Measurements from ENCODE around the gene FCRL5.

The FCRL5 gene

GRCh38 chr1:157551694-157552693 is at the start of gene FCRL5:
TSS of gene FCRL5 (minus strand) at chr1:157552515. CDS start at chr1:157552362, 153 bp downstream.
- Mint-ChIP-seq H3K4me1 (ENCODE audit: low read depth) (peaks cover 3% of the 10 kb centered on the region), H3K27me3 (peaks cover 11% of the 10 kb centered on the region), H3K27ac (no peak within 1 kb of the TSS), H3K36me3 (ENCODE audit: low read depth) (no peaks in the 10 kb centered on the region), H3K4me3 (no peak within 1 kb of the TSS), H3K9me3 (no peaks in the 10 kb centered on the region)
- no peak for DNase-seq

GRCh38 chr1:157600236-157600635 is 47.9 kb upstream of the FCRL5 start:
- DNase-seq = no peak
- Mint-ChIP-seq H3K9me3 (no peaks in the 10 kb centered on the region), H3K36me3 (ENCODE audit: low read depth) (no peaks in the 10 kb centered on the region), H3K4me1 (ENCODE audit: low read depth) (peaks cover 9% of the 10 kb centered on the region), H3K4me3 (no peak overlapping the region), H3K27me3 (peaks cover 37% of the 10 kb centered on the region), H3K27ac (no peak overlapping the region)

- no peaks in the 10 kb centered on the region for H3K36me3 Mint-ChIP-seq (ENCODE audit: low read depth)
- peak within 1 kb of the TSS; percentile 63 for H3K27ac Mint-ChIP-seq
- DNase-seq = no peak
- H3K4me1 Mint-ChIP-seq (ENCODE audit: low read depth) = peaks cover 9% of the 10 kb centered on the region
- no peaks in the 10 kb centered on the region for H3K9me3 Mint-ChIP-seq
- peaks cover 24% of the 10 kb centered on the region for H3K27me3 Mint-ChIP-seq
- no peak within 1 kb of the TSS for H3K4me3 Mint-ChIP-seq
Measured at GRCh38 chr1:157597959-157598667, 45.8 kb upstream of the FCRL5 start, which contains the start of gene FCRL4. TSS of gene FCRL4 (minus strand) at chr1:157598085. CDS start at chr1:157597944, 141 bp downstream.

GRCh38 chr1:157596384-157596783 is 44.1 kb upstream of the FCRL5 start:
- Mint-ChIP-seq H3K27me3 (peaks cover 20% of the 10 kb centered on the region), H3K36me3 (ENCODE audit: low read depth) (no peaks in the 10 kb centered on the region), H3K4me1 (ENCODE audit: low read depth) (peaks cover 9% of the 10 kb centered on the region), H3K4me3 (no peak overlapping the region), H3K27ac (no peak overlapping the region), H3K9me3 (no peaks in the 10 kb centered on the region)
- DNase-seq = no peak

GRCh38 chr1:157595356-157595755 is 43.0 kb upstream of the FCRL5 start:
- DNase-seq = no peak
- H3K9me3 Mint-ChIP-seq = no peaks in the 10 kb centered on the region
- no peaks in the 10 kb centered on the region for H3K36me3 Mint-ChIP-seq (ENCODE audit: low read depth)
- H3K4me1 Mint-ChIP-seq (ENCODE audit: low read depth) = peaks cover 9% of the 10 kb centered on the region
- H3K4me3 Mint-ChIP-seq = no peak overlapping the region
- no peak overlapping the region for H3K27ac Mint-ChIP-seq
- H3K27me3 Mint-ChIP-seq = peaks cover 22% of the 10 kb centered on the region

GRCh38 chr1:157585984-157586383 is 33.7 kb upstream of the FCRL5 start:
- H3K4me3 Mint-ChIP-seq = no peak overlapping the region
- no peaks in the 10 kb centered on the region for H3K4me1 Mint-ChIP-seq (ENCODE audit: low read depth)
- no peak overlapping the region for H3K27ac Mint-ChIP-seq
- H3K36me3 Mint-ChIP-seq (ENCODE audit: low read depth) = no peaks in the 10 kb centered on the region
- peaks cover 3% of the 10 kb centered on the region for H3K9me3 Mint-ChIP-seq
- peaks cover 44% of the 10 kb centered on the region for H3K27me3 Mint-ChIP-seq
- DNase-seq = no peak

GRCh38 chr1:157584503-157584902 is 32.2 kb upstream of the FCRL5 start:
- no peaks in the 10 kb centered on the region for H3K36me3 Mint-ChIP-seq (ENCODE audit: low read depth)
- no peak for DNase-seq
- no peaks in the 10 kb centered on the region for H3K4me1 Mint-ChIP-seq (ENCODE audit: low read depth)
- peaks cover 39% of the 10 kb centered on the region for H3K27me3 Mint-ChIP-seq
- H3K9me3 Mint-ChIP-seq = peaks cover 3% of the 10 kb centered on the region
- H3K4me3 Mint-ChIP-seq = no peak overlapping the region
- H3K27ac Mint-ChIP-seq = no peak overlapping the region

GRCh38 chr1:157580828-157581210 is 28.5 kb upstream of the FCRL5 start:
- H3K4me3 Mint-ChIP-seq = no peak overlapping the region
- H3K27me3 Mint-ChIP-seq = peaks cover 15% of the 10 kb centered on the region
- peaks cover 3% of the 10 kb centered on the region for H3K9me3 Mint-ChIP-seq
- H3K4me1 Mint-ChIP-seq (ENCODE audit: low read depth) = no peaks in the 10 kb centered on the region
- no peaks in the 10 kb centered on the region for H3K36me3 Mint-ChIP-seq (ENCODE audit: low read depth)
- no peak overlapping the region for H3K27ac Mint-ChIP-seq
- no peak for DNase-seq

GRCh38 chr1:157580179-157580827 is 28.0 kb upstream of the FCRL5 start:
- no peaks in the 10 kb centered on the region for H3K36me3 Mint-ChIP-seq (ENCODE audit: low read depth)
- DNase-seq = no peak
- peaks cover 14% of the 10 kb centered on the region for H3K27me3 Mint-ChIP-seq
- H3K27ac Mint-ChIP-seq = no peak overlapping the region
- H3K9me3 Mint-ChIP-seq = peaks cover 3% of the 10 kb centered on the region
- H3K4me3 Mint-ChIP-seq = no peak overlapping the region
- no peaks in the 10 kb centered on the region for H3K4me1 Mint-ChIP-seq (ENCODE audit: low read depth)

- no peaks in the 10 kb centered on the region for H3K36me3 Mint-ChIP-seq (ENCODE audit: low read depth)
Measured at GRCh38 chr1:157577420-157577819, 25.1 kb upstream of the FCRL5 start.

GRCh38 chr1:157575744-157576143 is 23.4 kb upstream of the FCRL5 start:
- Mint-ChIP-seq H3K9me3 (no peaks in the 10 kb centered on the region), H3K27me3 (peaks cover 11% of the 10 kb centered on the region), H3K27ac (no peak overlapping the region), H3K4me1 (ENCODE audit: low read depth) (no peaks in the 10 kb centered on the region), H3K36me3 (ENCODE audit: low read depth) (no peaks in the 10 kb centered on the region), H3K4me3 (no peak overlapping the region)
- DNase-seq = no peak

More at GRCh38 chr1:157577420-157577819, 25.1 kb upstream of the FCRL5 start:
- Mint-ChIP-seq H3K9me3 (no peaks in the 10 kb centered on the region), H3K27ac (no peak overlapping the region), H3K4me1 (ENCODE audit: low read depth) (no peaks in the 10 kb centered on the region), H3K4me3 (no peak overlapping the region), H3K27me3 (peaks cover 17% of the 10 kb centered on the region)
- no peak for DNase-seq

- H3K36me3 Mint-ChIP-seq (ENCODE audit: low read depth) = no peaks in the 10 kb centered on the region
- no peak overlapping the region for H3K27ac Mint-ChIP-seq
- no peak overlapping the region for H3K4me3 Mint-ChIP-seq
- DNase-seq = no peak
- H3K9me3 Mint-ChIP-seq = no peaks in the 10 kb centered on the region
- peaks cover 11% of the 10 kb centered on the region for H3K27me3 Mint-ChIP-seq
- no peaks in the 10 kb centered on the region for H3K4me1 Mint-ChIP-seq (ENCODE audit: low read depth)
Measured at GRCh38 chr1:157574836-157575235, 22.5 kb upstream of the FCRL5 start.

GRCh38 chr1:157566484-157567300 is 14.4 kb upstream of the FCRL5 start:
- no peaks in the 10 kb centered on the region for H3K36me3 Mint-ChIP-seq (ENCODE audit: low read depth)
- H3K4me1 Mint-ChIP-seq (ENCODE audit: low read depth) = peaks cover 2% of the 10 kb centered on the region
- no peak overlapping the region for H3K4me3 Mint-ChIP-seq
- no peak for DNase-seq
- no peaks in the 10 kb centered on the region for H3K9me3 Mint-ChIP-seq
- H3K27me3 Mint-ChIP-seq = peaks cover 41% of the 10 kb centered on the region
- no peak overlapping the region for H3K27ac Mint-ChIP-seq

- Mint-ChIP-seq H3K27me3 (peaks cover 40% of the 10 kb centered on the region), H3K9me3 (no peaks in the 10 kb centered on the region), H3K4me3 (no peak overlapping the region)
Measured at GRCh38 chr1:157562515-157562914, 10.2 kb upstream of the FCRL5 start.

More at GRCh38 chr1:157562515-157562914, 10.2 kb upstream of the FCRL5 start:
- H3K27ac Mint-ChIP-seq = no peak overlapping the region
- no peak for DNase-seq
- peaks cover 2% of the 10 kb centered on the region for H3K4me1 Mint-ChIP-seq (ENCODE audit: low read depth)
- H3K36me3 Mint-ChIP-seq (ENCODE audit: low read depth) = no peaks in the 10 kb centered on the region
